H1 (cell line): Measurements from ENCODE around the gene HHAT. TPM values are rescaled to one million over a fixed set of nuclear protein-coding genes. Genes with fewer than 3 reads are reported as not detected.

Experiments used
- CTCF ChIA-PET: fragments of 300-600 bp; sonication (Branson Sonifier 250); formaldehyde crosslinking; loops from one replicate; lab custom pipeline; 2021; ENCODE audit not compliant: partially characterized antibody; lab: Charles Lee
- POLR2A ChIA-PET: fragments of 300-600 bp; sonication (Branson Sonifier 250); formaldehyde crosslinking; loops from one replicate; lab custom pipeline; 2021; ENCODE audit warnings: inconsistent platforms; ENCODE audit not compliant: partially characterized antibody; lab: Charles Lee
- DNase-seq, 2 experiments: peaks; one replicate each; pipeline versions ENCODE4 v3.0.0 to v3.0.0-alpha.2; 2010 to 2022; ENCODE audit warnings: low spot score in 2 of 2, low read depth in 1 of 2, mixed read lengths in 1 of 2
- FAIRE-seq: peaks from 2 replicates; lab custom pipeline; 2011; peaks lifted over from hg19 to GRCh38; lab: Jason Lieb, UNC
- H2AFZ ChIP-seq: 2 replicates; pipeline ENCODE4 v1.8.1; 2012; ENCODE audit warnings: low read length, inconsistent platforms
- H2AK5ac ChIP-seq: 2 replicates; pipeline ENCODE4 v1.6.1; 2013; ENCODE audit warnings: low read depth, low read length
- H2BK120ac ChIP-seq: replicated peaks from 2 replicates; pipeline ENCODE3; 2013; ENCODE audit warnings: low read depth, low read length, inconsistent platforms
- H2BK12ac ChIP-seq: 2 replicates; pipeline ENCODE4 v1.6.1; 2013; ENCODE audit warnings: low read depth, low read length
- H2BK15ac ChIP-seq: 2 replicates; pipeline ENCODE4 v1.6.1; 2013; ENCODE audit warnings: low read length
- H2BK20ac ChIP-seq: 2 replicates; pipeline ENCODE4 v1.6.1; 2013; ENCODE audit warnings: low read length
- H2BK5ac ChIP-seq: 2 replicates; pipeline ENCODE4 v1.6.1; 2013; ENCODE audit warnings: low read depth, low read length
- H3K14ac ChIP-seq: 2 replicates; pipeline ENCODE4 v1.6.1; 2013; ENCODE audit warnings: inconsistent platforms; ENCODE audit not compliant: insufficient read length
- H3K18ac ChIP-seq: 2 replicates; pipeline ENCODE4 v1.6.1; 2013; ENCODE audit warnings: low read length; ENCODE audit errors: extremely low read depth
- H3K23ac ChIP-seq: 2 replicates; pipeline ENCODE4 v1.6.1; 2013; ENCODE audit warnings: inconsistent platforms; ENCODE audit not compliant: insufficient read length
- H3K23me2 ChIP-seq: 2 replicates; pipeline ENCODE4 v1.6.1; 2013; ENCODE audit warnings: low read depth, low read length
- H3K27ac ChIP-seq: 2 replicates; pipeline ENCODE4 v1.6.1; 2011; ENCODE audit warnings: low read depth, low read length, inconsistent platforms
- H3K27me3 ChIP-seq, 4 experiments: replicated peaks in 1 of 4; 1 replicate in 1 of 4; 2 replicates in 3 of 4; pipeline versions ENCODE4 v1.6.1 to v1.8.1; 2011 to 2013; ENCODE audit warnings: low read length in 3 of 4, mild to moderate bottlenecking in 3 of 4, inconsistent platforms in 2 of 4, mixed read lengths in 2 of 4, moderate library complexity in 1 of 4; ENCODE audit not compliant: control insufficient read depth in 3 of 4, insufficient read depth in 3 of 4; ENCODE audit errors: extremely low read depth in 1 of 4
- H3K36me3 ChIP-seq, 4 experiments: 2 replicates each; pipeline versions ENCODE4 v1.6.1 to v1.8.1; 2011 to 2013; ENCODE audit warnings: mild to moderate bottlenecking in 4 of 4, low read length in 3 of 4, moderate library complexity in 2 of 4, control low read depth in 1 of 4, inconsistent platforms in 1 of 4; ENCODE audit not compliant: insufficient read depth in 4 of 4, control insufficient read depth in 2 of 4
- H3K4ac ChIP-seq: replicated peaks from 2 replicates; pipeline ENCODE3; 2013; ENCODE audit warnings: low read length, low read depth, mixed read lengths, inconsistent platforms; ENCODE audit not compliant: insufficient read length
- H3K4me1 ChIP-seq, 4 experiments: replicated peaks in 1 of 4; 1 replicate in 1 of 4; 2 replicates in 3 of 4; pipeline versions ENCODE4 v1.6.1 to v1.8.1; 2011 to 2013; ENCODE audit warnings: low read length in 3 of 4, inconsistent platforms in 2 of 4, mixed read lengths in 1 of 4; ENCODE audit not compliant: insufficient read depth in 4 of 4, control insufficient read depth in 3 of 4
- H3K4me2 ChIP-seq, 2 experiments: 2 replicates each; pipeline versions ENCODE4 v1.6.1 to v1.8.1; 2011 to 2013; ENCODE audit warnings: low read depth in 2 of 2, low read length in 2 of 2, control low read depth in 1 of 2, inconsistent platforms in 1 of 2, mild to moderate bottlenecking in 1 of 2; ENCODE audit not compliant: insufficient read depth in 1 of 2
- H3K4me3 ChIP-seq, 4 experiments: fragments of 200-600, 300-600 bp in 1 of 4; sonication (generic), shearing (Covaris generic), sonication (Bioruptor Twin) in 1 of 4; 2 replicates each; pipeline versions ENCODE4 v1.5.1 to v1.8.1; 2011 to 2016; ENCODE audit warnings: low read length in 4 of 4, low read depth in 3 of 4, control low read depth in 2 of 4, inconsistent platforms in 2 of 4, mild to moderate bottlenecking in 2 of 4, mixed read lengths in 1 of 4, moderate library complexity in 1 of 4; ENCODE audit not compliant: insufficient read depth in 2 of 4; ENCODE audit errors: extremely low read depth in 1 of 4
- H3K56ac ChIP-seq: replicated peaks from 2 replicates; pipeline ENCODE3; 2013; ENCODE audit warnings: low read depth, mild to moderate bottlenecking, mixed read lengths, low read length, inconsistent platforms; ENCODE audit not compliant: insufficient read length
- H3K79me1 ChIP-seq: 2 replicates; pipeline ENCODE4 v1.6.1; 2013; ENCODE audit warnings: low read depth, low read length, control low read depth
- H3K79me2 ChIP-seq, 2 experiments: 2 replicates each; pipeline versions ENCODE4 v1.6.1 to v1.8.1; 2012 to 2013; ENCODE audit warnings: low read length in 2 of 2, mild to moderate bottlenecking in 2 of 2, inconsistent platforms in 1 of 2; ENCODE audit not compliant: insufficient read depth in 2 of 2, control insufficient read depth in 1 of 2
- H3K9ac ChIP-seq, 4 experiments: replicated peaks in 1 of 4; 1 replicate in 1 of 4; 2 replicates in 3 of 4; pipeline versions ENCODE4 v1.6.1 to v1.8.1; 2011 to 2013; ENCODE audit warnings: low read depth in 3 of 4, low read length in 3 of 4, control low read depth in 2 of 4, mild to moderate bottlenecking in 2 of 4, moderate library complexity in 2 of 4, inconsistent platforms in 1 of 4; ENCODE audit errors: extremely low read depth in 1 of 4
- H3K9me3 ChIP-seq, 2 experiments: 2 replicates each; pipeline versions ENCODE4 v1.6.1 to v1.8.1; 2012 to 2013; ENCODE audit warnings: mild to moderate bottlenecking in 2 of 2, moderate library complexity in 2 of 2, control low read depth in 1 of 2, inconsistent platforms in 1 of 2, low read depth in 1 of 2, low read length in 1 of 2, mixed read lengths in 1 of 2; ENCODE audit not compliant: insufficient read depth in 2 of 2
- H4K20me1 ChIP-seq, 2 experiments: replicated peaks in 1 of 2; 2 replicates each; pipeline versions ENCODE3 to v1.8.1; 2011 to 2013; ENCODE audit warnings: inconsistent platforms in 2 of 2, low read length in 2 of 2, mild to moderate bottlenecking in 1 of 2; ENCODE audit not compliant: insufficient read depth in 2 of 2, control insufficient read depth in 1 of 2
- H4K5ac ChIP-seq: 2 replicates; pipeline ENCODE4 v1.6.1; 2013; ENCODE audit warnings: low read length, low read depth, mixed read lengths, inconsistent platforms; ENCODE audit not compliant: insufficient read length
- H4K8ac ChIP-seq: 2 replicates; pipeline ENCODE4 v1.8.0; 2013; ENCODE audit warnings: mild to moderate bottlenecking, moderate library complexity, low read length, inconsistent platforms; ENCODE audit not compliant: insufficient read depth; ENCODE audit errors: extremely low read depth
- H4K91ac ChIP-seq: replicated peaks from 2 replicates; pipeline ENCODE3; 2013; ENCODE audit warnings: low read length, mixed read lengths, inconsistent platforms; ENCODE audit not compliant: insufficient read length
- BCL11A ChIP-seq, 2 experiments: IDR thresholded peaks; one replicate each; pipeline ENCODE4 v1.6.1; 2011; ENCODE audit warnings: low read depth in 2 of 2, low read length in 2 of 2, mild to moderate bottlenecking in 2 of 2
- CBX5 ChIP-seq: fragments of 300-800, 300-1000 bp; sonication (generic); IDR thresholded peaks from 2 replicates; pipeline ENCODE4 v1.7.1; 2016; ENCODE audit warnings: antibody characterized with exemption, low read length, low read depth
- CHD1 ChIP-seq: IDR thresholded peaks from 2 replicates; pipeline ENCODE4 v1.6.1; 2012; ENCODE audit warnings: low read depth, low read length, improper control_type of control experiment
- E2F6 ChIP-seq: IDR thresholded peaks from 2 replicates; pipeline ENCODE4 v1.6.1; 2012; ENCODE audit warnings: inconsistent platforms
- HDAC2 ChIP-seq, 2 experiments: fragments of 300-600 bp in 1 of 2; sonication (generic) in 1 of 2; IDR thresholded peaks; 2 replicates each; pipeline ENCODE4 v1.6.1; 2011 to 2012; ENCODE audit warnings: low read depth in 2 of 2, low read length in 2 of 2, mild to moderate bottlenecking in 2 of 2, moderate library complexity in 2 of 2, borderline replicate concordance in 1 of 2, inconsistent platforms in 1 of 2
- MAFK ChIP-seq: IDR thresholded peaks from 2 replicates; pipeline ENCODE4 v1.6.1; 2012; ENCODE audit warnings: low read depth, mild to moderate bottlenecking, improper control_type of control experiment, low read length
- MAX ChIP-seq: IDR thresholded peaks from 2 replicates; pipeline ENCODE4 v1.6.1; 2012; ENCODE audit warnings: inconsistent platforms
- RFX5 ChIP-seq: IDR thresholded peaks from 2 replicates; pipeline ENCODE4 v1.6.1; 2011; ENCODE audit warnings: low read depth, low read length, improper control_type of control experiment, borderline replicate concordance
- RNF2 ChIP-seq: fragments of 200-900, 300-1000 bp; sonication (generic); IDR thresholded peaks from 2 replicates; pipeline ENCODE4 v1.7.1; 2016; ENCODE audit warnings: borderline replicate concordance, low read depth, mild to moderate bottlenecking, antibody characterized with exemption, low read length; ENCODE audit not compliant: poor library complexity, severe bottlenecking; ENCODE audit errors: missing control alignments
- SAP30 ChIP-seq: fragments of 300-600 bp; sonication (generic); IDR thresholded peaks from 2 replicates; pipeline ENCODE4 v1.7.1; 2012; ENCODE audit warnings: low read length, moderate library complexity, mild to moderate bottlenecking, inconsistent platforms; ENCODE audit not compliant: insufficient read depth, insufficient replicate concordance
- TAF7 ChIP-seq: optimal IDR thresholded peaks from 2 replicates; pipeline ENCODE3; 2011; ENCODE audit warnings: low read depth, mild to moderate bottlenecking, inconsistent platforms, low read length, moderate library complexity, borderline replicate concordance
- YY1 ChIP-seq: IDR thresholded peaks from 2 replicates; pipeline ENCODE4 v1.6.1; 2011; ENCODE audit warnings: low read depth, mild to moderate bottlenecking, low read length
- ZNF274 ChIP-seq: IDR thresholded peaks from 2 replicates; pipeline ENCODE4 v1.7.0; 2012; ENCODE audit warnings: low read length, borderline replicate concordance; ENCODE audit errors: extremely low read depth
- WGBS, 2 experiments: shearing (Covaris generic) in 1 of 2; methylation state at CpG; one replicate each; pipeline versions ENCODE4 v1.1.6 to v1.1.7; 2013 to 2015; ENCODE audit warnings: low lambda C conversion rate in 2 of 2, mixed read lengths in 2 of 2, inconsistent platforms in 1 of 2, low coverage in 1 of 2, missing lambda C conversion rate in 1 of 2; ENCODE audit not compliant: insufficient replicate concordance in 2 of 2, insufficient coverage in 1 of 2, insufficient read length in 1 of 2; ENCODE audit errors: extremely low coverage in 1 of 2, missing lambda C conversion rate in 1 of 2; 5-methylcytosine and 5-hydroxymethylcytosine counted together
- polyA plus RNA-seq, 7 experiments: library from polyadenylated mRNA; depleted of rRNA in 3 of 7; stranded (reverse) in 5 of 7; unstranded in 2 of 7; fragments of >200 nt in 5 of 7; fragments of 200-250 nt in 2 of 7; gene quantifications; 1 replicate in 5 of 7; 2 replicates in 1 of 7; 4 replicates in 1 of 7; pipeline versions ENCODE4 v1.2.1 to v1.2.3, GENCODE V29; 2011 to 2013; ENCODE audit warnings: missing spikeins in 2 of 7, mixed read lengths in 2 of 7
- total RNA-seq: library from RNA; stranded (reverse); fragmentation: NEBNext Ultra II Directional; extraction: Animal tissue kit (Norgen Biotek cat#: 25700); gene quantifications from 2 replicates; pipeline ENCODE4 v1.2.1, GENCODE V29; 2021

The HHAT gene
- total and polyA plus RNA-seq, 2 of the 8 experiments (the other 6 are each of a cell fraction or from before 2014, with no cell fraction given) = 0.15 to 0.51 TPM

- Histone ChIP-seq H3K23ac (no peak overlapping the region), H3K56ac (no peak overlapping the region), H3K79me1 (no peaks in the 10 kb centered on the region), H3K27me3 (no peaks in the 10 kb centered on the region; a peak in 1 of 7 replicates), H3K23me2 (no peaks in the 10 kb centered on the region), H3K79me2 (no peaks in the 10 kb centered on the region), H4K5ac (no peak overlapping the region), H4K20me1 (no peaks in the 10 kb centered on the region), H3K18ac (no peak overlapping the region), H4K91ac (no peak overlapping the region), H2BK20ac (no peak overlapping the region), H3K4me1 (no peaks in the 10 kb centered on the region), H3K4me2 (no peak overlapping the region), H2BK120ac (no peak overlapping the region), H2AK5ac (no peak overlapping the region), H3K4me3 (no peak overlapping the region), H3K9me3 (no peaks in the 10 kb centered on the region), H2BK12ac (no peak overlapping the region), H3K9ac (no peak overlapping the region), H2AFZ (no peak overlapping the region), H3K36me3 (no peaks in the 10 kb centered on the region), H2BK15ac (no peak overlapping the region), H3K4ac (no peak overlapping the region), H3K27ac (no peak overlapping the region), H4K8ac (no peak overlapping the region), H2BK5ac (no peak overlapping the region), H3K14ac (no peak overlapping the region)
- WGBS, 2 experiments = 90% methylated on average over 2 of the region's 3 CpGs; no CpG with 5 or more reads in 1 of the 2 experiments
- DNase-seq (no peak), FAIRE-seq (no peak)
- ChIA-PET POLR2A (no interaction called here), CTCF (no interaction called here)
- TF ChIP-seq BCL11A (IDR thresholded peaks at IDR 0.05; ENCODE audit: low read depth in 2 of 2, low read length in 2 of 2) (no peak), CBX5 (no peak), E2F6 (no peak), RFX5 (no peak), RNF2 (no peak), MAX (no peak), HDAC2 (IDR thresholded peaks at IDR 0.05; ENCODE audit: borderline replicate concordance in 1 of 2, low read depth in 2 of 2, low read length in 2 of 2) (no peak), MAFK (no peak), YY1 (no peak), SAP30 (no peak), TAF7 (no peak), ZNF274 (no peak), CHD1 (no peak)
Measured at GRCh38 chr1:210607361-210607760, 278.7 kb downstream of the HHAT start.
